B cell (primary cell): ENCODE data around the gene TECRL.

Experiments used
- CTCF ChIP-seq: fragments of 200-600 bp; IDR thresholded peaks from one replicate; pipeline ENCODE4 v1.8.0; 2022; ENCODE audit warnings: antibody characterized with exemption, mild to moderate bottlenecking
- EZH2 ChIP-seq: IDR thresholded peaks from 2 replicates; pipeline ENCODE4 v1.6.1; 2012; ENCODE audit warnings: borderline replicate concordance, low read depth, mild to moderate bottlenecking, moderate library complexity, low read length; ENCODE audit not compliant: insufficient read depth, poor library complexity, severe bottlenecking

- no peak for TF ChIP-seq EZH2
- TF ChIP-seq CTCF = no peak
These were observed 157.5 kb downstream of the TECRL start for GRCh38 chr4:64251781-64252180.
